HUES64 (cell line): ENCODE data around the gene STMN1.

Source experiments
- H3K27ac ChIP-seq: 2 replicates; pipeline ENCODE4 v1.7.0; 2013; ENCODE audit warnings: low read depth, low read length, inconsistent platforms
- H3K27me3 ChIP-seq: 2 replicates; pipeline ENCODE4 v1.6.1; 2013; ENCODE audit warnings: mild to moderate bottlenecking, low read length; ENCODE audit not compliant: insufficient read depth
- H3K36me3 ChIP-seq: 2 replicates; pipeline ENCODE4 v1.6.1; 2013; ENCODE audit warnings: mild to moderate bottlenecking, low read length; ENCODE audit not compliant: insufficient read depth
- H3K4me1 ChIP-seq: 2 replicates; pipeline ENCODE4 v1.6.1; 2013; ENCODE audit warnings: mild to moderate bottlenecking, low read length, moderate library complexity; ENCODE audit not compliant: insufficient read depth
- H3K4me3 ChIP-seq: 2 replicates; pipeline ENCODE4 v1.5.1; 2013; ENCODE audit warnings: mild to moderate bottlenecking, low read length, moderate library complexity
- H3K9ac ChIP-seq: 2 replicates; pipeline ENCODE4 v1.6.1; 2013; ENCODE audit warnings: mild to moderate bottlenecking, low read depth, low read length
- H3K9me3 ChIP-seq: 2 replicates; pipeline ENCODE4 v1.6.1; 2013; ENCODE audit warnings: low read depth, low read length; ENCODE audit not compliant: insufficient read depth
- WGBS: fragments of 150-250, 120-280 bp; methylation state at CpG from one replicate; pipeline ENCODE4 v1.1.7; 2013; ENCODE audit warnings: missing lambda C conversion rate; 5-methylcytosine and 5-hydroxymethylcytosine counted together

Gene STMN1

DNA sequence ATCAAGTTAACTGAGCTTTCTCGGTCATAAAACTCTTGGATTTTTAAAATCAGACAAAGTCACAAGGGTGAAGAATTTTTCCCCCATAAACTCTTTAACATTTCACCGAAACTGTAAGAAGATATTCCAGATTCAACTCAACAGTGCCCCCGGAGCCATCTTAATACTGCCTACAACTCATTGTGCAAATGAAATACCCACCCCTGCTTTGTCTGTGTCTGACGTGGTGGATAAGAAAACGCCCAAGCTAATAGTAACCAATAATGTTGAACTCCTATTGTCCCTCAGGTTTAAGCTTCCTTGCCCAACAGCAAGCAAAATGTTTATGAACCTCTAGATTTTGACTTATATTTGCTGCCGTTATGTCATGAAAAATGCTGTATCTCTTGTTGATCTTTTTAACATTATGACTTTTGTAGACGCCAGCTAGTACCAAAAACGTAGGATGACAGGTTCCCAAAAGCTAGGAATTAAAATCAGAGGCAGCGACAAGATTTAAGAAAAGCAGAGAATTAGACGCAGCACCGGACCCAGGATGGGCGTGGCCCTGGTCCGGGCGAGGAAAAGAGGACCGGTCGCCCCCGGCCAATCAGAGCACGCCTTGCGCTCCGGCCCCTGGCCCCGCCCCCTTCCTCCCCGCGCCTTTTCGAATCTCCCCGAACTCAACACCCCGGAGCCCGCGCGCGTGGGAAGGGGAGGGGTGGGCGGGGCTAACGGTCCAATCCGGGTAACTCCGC lies 1.1 kb downstream of the STMN1 start:
- Histone ChIP-seq H3K27me3 (no peaks in the 10 kb centered on the region), H3K9me3 (no peaks in the 10 kb centered on the region), H3K36me3 (peaks cover 45% of the 10 kb centered on the region), H3K4me3 (peak overlapping the region; percentile 85), H3K4me1 (peaks cover 18% of the 10 kb centered on the region), H3K27ac (peak overlapping the region; percentile 99; the same call in 1 of the 2 replicates), H3K9ac (peak overlapping the region; percentile 94)
- WGBS, result 3% methylated on average over 20 of the region's 34 CpGs

DNA sequence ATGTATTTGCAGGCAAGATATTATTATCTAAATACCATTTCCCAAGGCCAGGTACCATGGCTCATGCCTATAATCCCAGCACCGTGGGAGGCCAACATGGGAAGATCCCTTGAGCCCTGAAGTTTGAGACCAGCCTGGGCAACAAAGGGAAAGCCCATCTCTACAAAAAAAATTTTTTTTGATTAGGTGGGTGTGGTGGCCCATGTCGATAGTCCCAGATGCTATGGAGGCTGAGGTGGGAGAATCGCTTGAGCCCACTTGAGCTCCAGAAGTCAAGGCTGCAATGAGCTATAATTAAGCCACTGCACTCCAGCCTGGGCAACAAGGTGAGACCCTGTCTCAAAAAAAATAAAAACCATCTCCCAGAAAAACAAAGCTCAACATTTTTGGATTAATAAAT lies 2.2 kb downstream of the STMN1 start:
- Histone ChIP-seq H3K4me1 (peaks cover 18% of the 10 kb centered on the region), H3K27me3 (no peaks in the 10 kb centered on the region), H3K36me3 (peaks cover 56% of the 10 kb centered on the region), H3K9ac (peak overlapping the region; percentile 82; the same call in 1 of the 2 replicates), H3K4me3 (peak overlapping the region; percentile 85), H3K27ac (no peak overlapping the region), H3K9me3 (no peaks in the 10 kb centered on the region)
- WGBS, result 91% methylated on average over 3 of the region's 3 CpGs

DNA sequence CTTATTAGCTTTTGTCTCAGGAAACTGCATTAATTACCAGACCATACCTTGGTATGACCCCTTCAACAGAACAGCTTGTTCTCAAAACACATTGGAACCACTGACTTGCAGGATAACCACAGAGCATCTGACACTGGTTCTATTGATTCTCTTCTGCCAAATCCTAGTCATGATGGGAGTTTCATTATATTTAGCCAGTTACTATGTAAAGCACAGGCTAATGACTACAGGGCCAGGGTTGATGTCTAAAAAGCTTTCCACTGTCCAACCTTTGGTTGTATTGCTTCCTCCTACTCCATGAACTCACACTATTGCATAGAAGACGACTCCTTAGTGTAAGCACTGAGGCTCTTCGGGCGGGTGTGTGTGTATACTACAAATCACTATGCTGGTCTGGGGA lies 3.8 kb downstream of the STMN1 start:
- H3K4me1 ChIP-seq, result peaks cover 18% of the 10 kb centered on the region
- H3K9ac ChIP-seq, result no peak overlapping the region
- H3K4me3 ChIP-seq, result no peak overlapping the region
- H3K36me3 ChIP-seq, result peaks cover 68% of the 10 kb centered on the region
- WGBS, result 93% methylated on average over 3 of the region's 3 CpGs
- no peaks in the 10 kb centered on the region for H3K27me3 ChIP-seq
- no peak overlapping the region for H3K27ac ChIP-seq
- H3K9me3 ChIP-seq, result no peaks in the 10 kb centered on the region

DNA sequence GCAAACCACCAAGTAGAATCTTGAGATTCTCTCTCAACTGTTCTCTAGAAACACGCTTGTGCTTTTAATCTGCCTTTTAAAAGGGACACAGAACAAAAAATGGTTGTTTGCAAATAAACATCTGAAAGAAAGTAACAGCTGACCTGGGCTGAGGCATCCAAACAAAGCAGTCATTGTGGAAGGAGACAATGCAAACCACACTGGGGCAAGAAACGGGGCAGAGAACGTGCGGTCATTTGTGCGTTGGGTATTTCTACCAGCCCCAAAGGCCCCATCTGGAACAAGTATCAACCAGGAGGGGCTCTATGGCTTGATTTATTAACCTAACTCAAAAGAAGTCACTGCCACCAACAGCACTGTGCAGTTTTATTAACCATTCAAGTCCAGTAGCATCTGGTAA lies 6.0 kb downstream of the STMN1 start:
- Histone ChIP-seq H3K9ac (no peak overlapping the region), H3K27me3 (no peaks in the 10 kb centered on the region), H3K9me3 (no peaks in the 10 kb centered on the region), H3K36me3 (peaks cover 70% of the 10 kb centered on the region), H3K4me3 (no peak overlapping the region), H3K4me1 (peaks cover 16% of the 10 kb centered on the region), H3K27ac (no peak overlapping the region)
- 93% methylated on average over 5 of the region's 5 CpGs for WGBS

DNA sequence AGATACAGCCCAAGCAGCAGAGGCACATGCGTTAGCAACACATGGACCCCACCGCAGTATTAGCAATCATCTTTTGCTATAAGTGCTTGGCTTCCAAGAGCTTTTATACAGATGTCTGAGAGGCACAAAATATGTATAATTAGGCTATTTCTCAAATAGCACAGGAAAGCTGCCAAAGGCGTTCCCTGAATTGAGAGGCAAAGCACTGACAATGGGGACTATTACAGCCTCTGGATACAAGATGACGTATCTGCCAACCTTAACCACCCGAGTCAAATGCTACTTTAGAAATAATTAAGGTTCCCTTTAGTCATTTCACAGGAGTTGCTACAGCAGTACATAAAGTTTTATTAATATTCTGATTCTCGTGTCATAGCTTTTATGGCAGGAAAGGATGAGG lies 6.4 kb downstream of the STMN1 start:
- no peaks in the 10 kb centered on the region for H3K27me3 ChIP-seq
- H3K27ac ChIP-seq, result no peak overlapping the region
- 96% methylated on average over 6 of the region's 6 CpGs for WGBS
- no peak overlapping the region for H3K4me3 ChIP-seq
- H3K9me3 ChIP-seq, result no peaks in the 10 kb centered on the region
- H3K4me1 ChIP-seq, result peaks cover 16% of the 10 kb centered on the region
- peaks cover 70% of the 10 kb centered on the region for H3K36me3 ChIP-seq
- H3K9ac ChIP-seq, result no peak overlapping the region

DNA sequence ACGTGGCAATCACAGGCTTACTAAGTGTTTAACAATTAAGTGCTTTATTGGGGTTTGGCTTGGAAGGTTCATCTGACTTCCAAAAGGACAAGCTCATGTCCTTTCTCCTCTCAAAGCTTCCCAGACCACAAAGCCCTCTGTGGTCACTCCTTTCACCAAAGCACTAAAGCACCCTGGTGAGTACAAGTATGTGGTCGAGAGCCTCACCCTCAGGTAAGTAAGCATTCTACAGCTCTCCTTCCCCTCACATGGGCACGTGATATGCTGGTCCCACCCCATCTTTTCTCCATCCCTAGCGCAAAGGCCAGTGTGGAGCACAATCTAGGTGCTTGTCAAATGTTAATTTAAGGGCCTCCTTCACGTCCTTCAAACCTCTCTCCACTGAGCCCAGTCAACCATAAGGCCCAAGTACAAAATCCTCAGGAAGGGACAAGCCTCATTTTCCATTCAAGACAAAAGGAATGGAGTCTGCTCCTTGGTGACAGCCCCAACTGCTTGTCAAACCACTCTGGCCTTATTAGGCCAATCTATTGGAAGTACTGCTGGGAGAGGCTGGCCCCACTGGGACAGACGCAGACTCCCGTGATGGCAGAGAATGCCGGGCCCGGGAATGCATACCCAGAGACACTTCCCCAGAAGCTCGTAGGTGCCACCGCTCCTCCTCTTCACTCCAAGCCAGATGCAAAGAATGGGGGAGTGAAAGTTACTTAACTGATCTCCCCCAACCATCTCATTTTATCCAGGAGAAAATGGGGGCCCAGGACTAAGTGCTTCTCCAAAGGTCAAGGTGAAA lies 7.8 kb downstream of the STMN1 start:
- H3K9ac ChIP-seq, result no peak overlapping the region
- H3K4me3 ChIP-seq, result no peak overlapping the region
- WGBS, result 85% methylated on average over 8 of the region's 11 CpGs
- no peaks in the 10 kb centered on the region for H3K27me3 ChIP-seq
- H3K9me3 ChIP-seq, result no peaks in the 10 kb centered on the region
- peaks cover 4% of the 10 kb centered on the region; the same call in 1 of the 2 replicates for H3K4me1 ChIP-seq
- H3K36me3 ChIP-seq, result peaks cover 61% of the 10 kb centered on the region
- no peak overlapping the region for H3K27ac ChIP-seq

DNA sequence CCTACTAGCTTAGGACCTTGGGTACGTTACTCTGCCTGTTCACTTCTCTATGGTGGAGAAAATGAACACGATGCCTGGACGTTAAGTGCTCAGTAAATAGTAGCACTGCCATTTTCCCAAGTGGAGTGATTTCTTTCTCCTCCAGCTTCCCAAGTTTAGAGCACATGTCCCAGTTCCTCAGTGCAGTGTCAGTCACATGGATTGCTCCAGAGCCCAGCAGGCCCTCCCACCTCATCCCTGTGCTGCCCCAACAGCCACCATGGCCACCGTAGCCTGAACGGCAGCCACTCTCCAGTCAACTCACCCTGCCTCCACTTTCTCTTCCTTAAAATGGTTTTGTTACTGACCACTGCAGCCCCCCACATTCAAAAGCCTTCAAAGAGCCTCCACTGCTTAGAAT lies 8.5 kb downstream of the STMN1 start:
- H3K9me3 ChIP-seq, result no peaks in the 10 kb centered on the region
- H3K4me1 ChIP-seq, result peaks cover 9% of the 10 kb centered on the region
- no peaks in the 10 kb centered on the region for H3K27me3 ChIP-seq
- H3K9ac ChIP-seq, result no peak overlapping the region
- H3K27ac ChIP-seq, result no peak overlapping the region
- H3K36me3 ChIP-seq, result peaks cover 55% of the 10 kb centered on the region
- H3K4me3 ChIP-seq, result no peak overlapping the region
- 91% methylated on average over 5 of the region's 5 CpGs for WGBS

DNA sequence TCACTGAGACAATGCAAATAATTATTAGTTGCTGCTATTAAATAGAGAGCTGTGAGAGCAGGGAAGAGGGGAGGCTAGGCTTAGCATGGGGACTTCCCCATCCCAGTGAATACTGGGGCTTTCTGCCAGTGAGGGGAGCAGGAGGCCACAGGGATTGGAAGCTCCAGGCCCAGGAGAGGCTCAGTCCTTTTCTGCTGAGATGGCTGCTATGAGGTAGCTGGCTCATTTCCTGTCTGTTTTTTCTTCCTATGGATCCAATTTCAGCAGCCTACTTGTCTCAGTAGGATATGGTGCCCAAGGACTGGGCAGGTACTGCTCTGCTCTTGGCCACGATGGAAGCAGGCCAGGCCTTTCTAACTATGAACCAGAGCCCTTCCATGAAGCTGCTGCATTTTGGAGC lies 10.0 kb downstream of the STMN1 start:
- Histone ChIP-seq H3K4me1 (peaks cover 23% of the 10 kb centered on the region), H3K36me3 (peaks cover 40% of the 10 kb centered on the region), H3K27me3 (no peaks in the 10 kb centered on the region), H3K27ac (peak overlapping the region; percentile 25; the same call in 1 of the 2 replicates), H3K9me3 (no peaks in the 10 kb centered on the region), H3K4me3 (no peak overlapping the region), H3K9ac (no peak overlapping the region)
- 86% methylated on average over 1 of the region's 1 CpG for WGBS

DNA sequence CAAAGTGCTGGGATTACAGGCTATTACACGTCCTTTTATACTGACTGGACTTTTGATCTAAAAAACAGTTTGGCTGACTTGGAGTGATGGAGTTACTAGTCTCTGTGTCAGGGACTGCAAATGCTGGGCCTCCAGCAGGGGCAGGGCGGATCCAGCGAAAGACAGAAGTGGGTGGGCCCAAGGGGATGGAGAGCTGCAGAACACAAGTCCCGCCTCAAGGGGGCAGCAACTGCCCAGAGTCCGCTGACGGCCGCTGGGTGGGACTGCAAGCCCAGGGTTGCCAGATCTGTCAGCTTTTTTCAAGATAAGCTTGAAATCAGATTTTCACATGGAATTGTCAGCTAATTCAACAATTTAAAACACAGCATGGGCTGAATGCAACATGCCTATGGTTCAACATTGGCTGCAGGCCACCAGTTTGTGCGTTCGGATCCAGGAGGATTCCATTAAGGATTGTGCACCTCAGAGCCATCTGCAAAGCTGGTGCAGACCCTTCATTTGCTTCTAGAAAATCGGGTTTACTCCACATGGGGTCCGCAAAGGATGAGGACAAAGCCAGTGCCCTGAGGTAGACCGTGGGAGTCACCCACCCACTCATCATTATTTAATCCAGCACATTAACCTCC lies 10.7 kb downstream of the STMN1 start:
- H3K9ac ChIP-seq, result no peak overlapping the region
- peaks cover 32% of the 10 kb centered on the region for H3K36me3 ChIP-seq
- peaks cover 28% of the 10 kb centered on the region for H3K4me1 ChIP-seq
- H3K9me3 ChIP-seq, result no peaks in the 10 kb centered on the region
- WGBS, result 23% methylated on average over 12 of the region's 12 CpGs
- peak overlapping the region; percentile 25; the same call in 1 of the 2 replicates for H3K27ac ChIP-seq
- H3K4me3 ChIP-seq, result no peak overlapping the region
- no peaks in the 10 kb centered on the region for H3K27me3 ChIP-seq

DNA sequence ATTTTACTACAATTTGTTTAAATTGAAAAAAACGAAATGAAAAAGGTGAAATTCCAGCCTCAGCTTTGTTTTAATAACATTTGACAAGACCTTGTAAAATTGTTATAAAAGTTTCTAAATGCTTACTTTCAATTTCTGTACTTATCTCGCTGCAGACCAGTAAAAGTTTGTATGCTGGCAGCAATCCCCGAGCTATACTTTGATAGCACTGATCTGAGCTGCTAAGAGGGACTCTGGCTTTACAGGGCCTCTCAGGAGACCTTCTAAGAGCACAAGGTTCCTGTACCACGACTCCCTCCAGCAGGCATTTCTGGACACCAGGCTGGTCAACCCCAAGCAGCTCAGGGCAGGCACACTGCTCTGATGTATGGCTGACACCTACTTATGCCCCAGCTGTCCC lies 13.1 kb downstream of the STMN1 start:
- Histone ChIP-seq H3K27me3 (no peaks in the 10 kb centered on the region), H3K36me3 (peaks cover 8% of the 10 kb centered on the region), H3K4me3 (no peak overlapping the region), H3K9me3 (no peaks in the 10 kb centered on the region), H3K4me1 (peaks cover 32% of the 10 kb centered on the region), H3K27ac (no peak overlapping the region), H3K9ac (peak overlapping the region; percentile 48; the same call in 1 of the 2 replicates)
- 88% methylated on average over 3 of the region's 4 CpGs for WGBS

DNA sequence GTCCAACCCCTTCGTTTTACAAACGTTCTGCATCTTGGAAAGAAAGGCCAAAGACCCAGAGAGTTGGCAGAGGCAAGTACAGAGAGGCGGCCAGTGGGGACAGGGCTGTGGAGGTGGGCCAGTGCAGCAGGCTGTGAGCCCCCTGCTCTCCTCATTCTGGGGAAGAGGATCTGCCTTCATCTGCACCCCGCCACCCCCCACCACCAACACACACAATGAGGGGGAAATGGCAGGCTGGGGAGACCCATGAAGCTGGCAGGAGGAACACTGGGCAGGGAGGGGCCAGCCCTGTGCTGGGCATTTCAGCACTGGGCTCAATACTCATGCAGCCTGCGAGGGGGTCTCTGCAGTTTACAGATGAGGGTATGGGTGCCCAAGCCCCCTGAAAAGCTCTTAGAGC lies 14.6 kb downstream of the STMN1 start:
- Histone ChIP-seq H3K9ac (peak overlapping the region; percentile 24; the same call in 1 of the 2 replicates), H3K4me3 (no peak overlapping the region), H3K9me3 (no peaks in the 10 kb centered on the region), H3K27ac (peak overlapping the region; percentile 96), H3K36me3 (peaks cover 3% of the 10 kb centered on the region; the same call in 1 of the 2 replicates), H3K27me3 (no peaks in the 10 kb centered on the region), H3K4me1 (peaks cover 32% of the 10 kb centered on the region)
- 88% methylated on average over 4 of the region's 5 CpGs for WGBS
